Lung (tissue), 12 donors: ENCODE measurements around the gene KLHDC9. TPM values are rescaled to one million over a fixed set of nuclear protein-coding genes. Genes with fewer than 3 reads are reported as not detected.
A peak's percentile ranks its signal among the peaks of the same experiment; 100 is the strongest.

Source experiments
- ATAC-seq: fragments of 200-7000 bp; cut with Tn5 transposase; one replicate; pipeline ENCODE4 v1.9.1; 2020; ENCODE audit warnings: moderate number of reproducible peaks; ENCODE audit not compliant: insufficient read depth, low FRiP score
- DNase-seq, 3 donors: peaks; one replicate each; pipeline ENCODE4 v3.0.0-alpha.2; 2013 to 2017
- H3K27ac ChIP-seq, 2 donors: one replicate each; pipeline ENCODE4 v1.5.1; 2013; ENCODE audit warnings: mild to moderate bottlenecking in 2 of 2, moderate library complexity in 2 of 2, control low read depth in 1 of 2, inconsistent platforms in 1 of 2, low read depth in 1 of 2, low read length in 1 of 2
- H3K27me3 ChIP-seq, 3 donors: one replicate each; pipeline ENCODE4 v1.5.1; 2013; ENCODE audit warnings: low read length in 2 of 3; ENCODE audit not compliant: control insufficient read depth in 3 of 3, insufficient read depth in 3 of 3
- H3K36me3 ChIP-seq, 4 donors: one replicate each; pipeline ENCODE4 v1.5.1; 2013; ENCODE audit warnings: low read length in 4 of 4, mild to moderate bottlenecking in 1 of 4, moderate library complexity in 1 of 4; ENCODE audit not compliant: control insufficient read depth in 4 of 4, insufficient read depth in 4 of 4
- H3K4me1 ChIP-seq, 5 donors: one replicate each; pipeline ENCODE4 v1.5.1; 2013; ENCODE audit warnings: low read length in 5 of 5, mild to moderate bottlenecking in 2 of 5, moderate library complexity in 1 of 5; ENCODE audit not compliant: control insufficient read depth in 5 of 5, insufficient read depth in 5 of 5
- H3K4me3 ChIP-seq: one replicate; pipeline ENCODE4 v1.5.1; 2013; ENCODE audit warnings: mild to moderate bottlenecking, control low read depth, moderate library complexity
- H3K9ac ChIP-seq, 2 donors: one replicate each; pipeline ENCODE4 v1.5.1; 2013; ENCODE audit warnings: low read length in 2 of 2, control low read depth in 1 of 2; ENCODE audit not compliant: insufficient read depth in 1 of 2
- H3K9me3 ChIP-seq, 4 donors: one replicate each; pipeline ENCODE4 v1.5.1; 2013; ENCODE audit warnings: low read length in 3 of 4, mild to moderate bottlenecking in 1 of 4, moderate library complexity in 1 of 4; ENCODE audit not compliant: control insufficient read depth in 4 of 4, insufficient read depth in 3 of 4
- CTCF ChIP-seq: IDR thresholded peaks from 2 replicates; pipeline ENCODE4 v1.5.1; 2012; ENCODE audit warnings: mild to moderate bottlenecking; ENCODE audit errors: control extremely low read depth, extremely low read depth
- WGBS, 2 donors: extraction: QIAGEN DNeasy Blood & Tissue Kit; methylation state at CpG; one replicate each; pipeline ENCODE4 v1.1.7; 2013; 5-methylcytosine and 5-hydroxymethylcytosine counted together
- polyA plus RNA-seq, 2 donors: library from polyadenylated mRNA; stranded (reverse); fragments of 200-250 nt; gene quantifications; one replicate each; pipeline ENCODE4 v1.2.1, GENCODE V29; 2013
- total RNA-seq, 2 donors: library from RNA; depleted of rRNA in 1 of 2; stranded (reverse); fragments of >200 nt in 1 of 2; gene quantifications; one replicate each; pipeline ENCODE4 v1.2.1, GENCODE V29; 2014 to 2021
- donor health status: control.
- donor health status: control.
- donor health status: Bipolar disorder and iron deficiency.
- donor health status: healthy.
- donor health status: DM: yes; HTN: yes; CAD: no.

KLHDC9 gene
- total and polyA plus RNA-seq, 4 donors, result 5.8 to 13.0 (median 7.8) TPM

GRCh38 chr1:161086457-161086856, 11.7 kb upstream of the KLHDC9 start:
- no peak overlapping the region for H3K27ac ChIP-seq
- no peak overlapping the region for H3K4me3 ChIP-seq
- whole genome bisulfite sequencing, 2 donors, result 46 to 74% methylated on average over 4 of the region's 4 CpGs
- no peak for TF ChIP-seq CTCF
- ATAC-seq (no peak), DNase-seq (no peak)
- H3K9ac ChIP-seq, result no peak overlapping the region
- H3K27me3 ChIP-seq, result no peaks in the 10 kb centered on the region
- H3K4me1 ChIP-seq, result peaks cover 0 to 16% (median 3%) of the 10 kb centered on the region in 5 donors
- no peaks in the 10 kb centered on the region for H3K9me3 ChIP-seq
- no peaks in the 10 kb centered on the region for H3K36me3 ChIP-seq

DNA sequence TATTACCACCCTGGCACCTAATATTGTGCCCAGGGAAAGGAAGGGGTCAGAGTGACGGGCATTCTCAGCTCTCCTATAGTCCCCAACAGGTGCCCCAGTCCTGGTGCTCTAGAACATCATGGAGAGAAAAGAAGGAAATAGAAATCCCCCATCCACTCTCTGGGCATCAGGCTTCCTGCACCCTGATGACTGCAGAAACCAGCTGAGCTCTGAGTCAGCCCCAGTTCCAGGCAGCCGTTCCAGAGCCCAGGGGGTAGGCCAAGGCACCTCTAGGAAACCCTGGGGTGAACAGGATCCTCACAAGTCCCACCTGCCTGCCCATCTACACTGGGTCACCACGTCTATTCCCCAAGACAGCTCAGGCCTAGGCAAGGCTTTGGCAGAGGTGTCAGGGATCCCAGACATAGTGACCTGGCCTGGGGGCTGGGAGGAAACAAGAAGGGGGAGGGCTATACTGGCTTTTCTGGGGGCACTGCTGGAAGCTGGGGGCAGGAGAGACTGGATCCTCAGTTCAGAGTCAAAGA, 9.5 kb upstream of the KLHDC9 start:
- ATAC-seq, result no peak
- peaks cover 0 to 11% (median 3%) of the 10 kb centered on the region in 5 donors for H3K4me1 ChIP-seq
- H3K36me3 ChIP-seq, result no peaks in the 10 kb centered on the region
- no peaks in the 10 kb centered on the region for H3K27me3 ChIP-seq
- WGBS, 2 donors, result 67 to 76% methylated on average over 3 of the region's 3 CpGs
- H3K4me3 ChIP-seq, result no peak overlapping the region
- H3K9me3 ChIP-seq, result no peaks in the 10 kb centered on the region
- peak overlapping the region; percentile 33 to 57 for H3K9ac ChIP-seq
- TF ChIP-seq CTCF, result no peak
- DNase-seq, result no peak
- peak overlapping the region in 1 of 2 donors; percentile 92 for H3K27ac ChIP-seq

- Histone ChIP-seq H3K9ac (peak within 1 kb of the TSS; percentile 33 to 57), H3K36me3 (no peaks in the 10 kb centered on the region), H3K27ac (peak within 1 kb of the TSS in 1 of 2 donors; percentile 92), H3K27me3 (no peaks in the 10 kb centered on the region), H3K9me3 (no peaks in the 10 kb centered on the region), H3K4me1 (peaks cover 0 to 11% (median under 1%) of the 10 kb centered on the region in 5 donors), H3K4me3 (no peak within 1 kb of the TSS)
- WGBS, 2 donors, result 59 to 67% methylated on average over 20 to 22 of the region's 22 CpGs
- no peak for TF ChIP-seq CTCF
- ATAC-seq, result peak; percentile 54
- DNase-seq, result peak; percentile 51 to 76 (median 74)
Observed at GRCh38 chr1:161089251-161089924, 8.8 kb upstream of the KLHDC9 start, which contains the start of gene NECTIN4. Gene NECTIN4, minus strand, starts transcription at chr1:161089558. Its CDS starts 262 bp downstream, at chr1:161089296.
